H9 (cell line): ENCODE measurements around the gene KMT2B. TPM values are rescaled to one million over a fixed set of nuclear protein-coding genes. Genes with fewer than 3 reads are reported as not detected.
"Not testable (repeated sequence)": the region's sequence is repeated elsewhere in the genome, so short reads cannot be mapped to it uniquely, and the experiment has no call there.

Source experiments
- DNase-seq: peaks from one replicate; pipeline ENCODE4 v3.0.0-alpha.2; 2017
- H2AFZ ChIP-seq: one replicate; pipeline ENCODE4 v1.6.1; 2013; ENCODE audit warnings: mild to moderate bottlenecking, low read length, control low read depth, moderate library complexity
- H2AK5ac ChIP-seq: 2 replicates; pipeline ENCODE4 v1.6.1; 2013; ENCODE audit warnings: low read length, control low read depth, mixed read lengths; ENCODE audit not compliant: insufficient read length
- H2BK120ac ChIP-seq: one replicate; pipeline ENCODE4 v1.6.1; 2013; ENCODE audit warnings: low read depth, mild to moderate bottlenecking, low read length, control low read depth, inconsistent platforms; ENCODE audit not compliant: poor library complexity, severe bottlenecking
- H2BK12ac ChIP-seq: 2 replicates; pipeline ENCODE4 v1.6.1; 2013; ENCODE audit warnings: low read length, control low read depth, mixed read lengths, low read depth; ENCODE audit not compliant: insufficient read length
- H2BK15ac ChIP-seq: 2 replicates; pipeline ENCODE4 v1.6.1; 2013; ENCODE audit warnings: low read depth, low read length, control low read depth
- H2BK20ac ChIP-seq: one replicate; pipeline ENCODE4 v1.6.1; 2013; ENCODE audit warnings: low read depth, mild to moderate bottlenecking, low read length, control low read depth, inconsistent platforms; ENCODE audit not compliant: poor library complexity, severe bottlenecking
- H2BK5ac ChIP-seq: 2 replicates; pipeline ENCODE4 v1.6.1; 2013; ENCODE audit warnings: low read length, control low read depth, mixed read lengths; ENCODE audit not compliant: insufficient read length
- H3K14ac ChIP-seq: 2 replicates; pipeline ENCODE4 v1.6.1; 2013; ENCODE audit warnings: low read length, control low read depth; ENCODE audit not compliant: insufficient read depth
- H3K18ac ChIP-seq: 2 replicates; pipeline ENCODE4 v1.6.1; 2013; ENCODE audit warnings: low read depth, mild to moderate bottlenecking, mixed read lengths, low read length, control low read depth; ENCODE audit not compliant: insufficient read length
- H3K23ac ChIP-seq: 2 replicates; pipeline ENCODE4 v1.6.1; 2013; ENCODE audit warnings: low read length, control low read depth, mixed read lengths, low read depth; ENCODE audit not compliant: insufficient read length
- H3K23me2 ChIP-seq: 2 replicates; pipeline ENCODE4 v1.6.1; 2013; ENCODE audit warnings: low read depth, mild to moderate bottlenecking, mixed read lengths, low read length, control low read depth; ENCODE audit not compliant: insufficient read length, poor library complexity, severe bottlenecking
- H3K27ac ChIP-seq: 2 replicates; pipeline ENCODE4 v1.5.1; 2013; ENCODE audit warnings: low read length, control low read depth, mixed read lengths, low read depth; ENCODE audit not compliant: insufficient read length
- H3K27me3 ChIP-seq: 2 replicates; pipeline ENCODE4 v1.6.1; 2013; ENCODE audit warnings: low read length, control low read depth, inconsistent platforms; ENCODE audit not compliant: insufficient read depth
- H3K4ac ChIP-seq: 2 replicates; pipeline ENCODE4 v1.6.1; 2013; ENCODE audit warnings: low read depth, mild to moderate bottlenecking, control low read depth, inconsistent platforms, low read length, moderate library complexity
- H3K4me1 ChIP-seq: 2 replicates; pipeline ENCODE4 v1.6.1; 2013; ENCODE audit warnings: low read length, control low read depth, inconsistent platforms; ENCODE audit not compliant: insufficient read depth
- H3K4me2 ChIP-seq: 2 replicates; pipeline ENCODE4 v1.6.1; 2013; ENCODE audit warnings: low read length, control low read depth, mixed read lengths; ENCODE audit not compliant: insufficient read length, insufficient read depth
- H3K56ac ChIP-seq: 2 replicates; pipeline ENCODE4 v1.6.1; 2013; ENCODE audit warnings: low read depth, mild to moderate bottlenecking, mixed read lengths, low read length, control low read depth; ENCODE audit not compliant: insufficient read length
- H3K79me1 ChIP-seq: 2 replicates; pipeline ENCODE4 v1.6.1; 2013; ENCODE audit warnings: low read depth, mild to moderate bottlenecking, moderate library complexity, low read length, control low read depth, inconsistent platforms; ENCODE audit not compliant: insufficient read depth, poor library complexity, severe bottlenecking
- H3K79me2 ChIP-seq: 2 replicates; pipeline ENCODE4 v1.6.1; 2013; ENCODE audit warnings: low read length, control low read depth, inconsistent platforms; ENCODE audit not compliant: insufficient read depth
- H3K9ac ChIP-seq: 2 replicates; pipeline ENCODE4 v1.6.1; 2013; ENCODE audit warnings: low read length, control low read depth, mixed read lengths; ENCODE audit not compliant: insufficient read length; ENCODE audit errors: extremely low read depth
- H3K9me3 ChIP-seq: one replicate; pipeline ENCODE4 v1.6.1; 2013; ENCODE audit warnings: low read depth, low read length, inconsistent platforms; ENCODE audit not compliant: control insufficient read depth
- H3T11ph ChIP-seq: one replicate; pipeline ENCODE4 v1.6.1; 2013; ENCODE audit warnings: mild to moderate bottlenecking, low read length, control low read depth, inconsistent platforms
- H4K20me1 ChIP-seq: one replicate; pipeline ENCODE4 v1.6.1; 2013; ENCODE audit not compliant: control insufficient read depth, insufficient read length, insufficient read depth
- H4K5ac ChIP-seq: 2 replicates; pipeline ENCODE4 v1.6.1; 2013; ENCODE audit warnings: low read depth, mild to moderate bottlenecking, mixed read lengths, low read length, control low read depth; ENCODE audit not compliant: insufficient read length
- H4K8ac ChIP-seq: replicated peaks from 2 replicates; pipeline ENCODE4 v1.6.1; 2013; ENCODE audit warnings: low read length, control low read depth, mixed read lengths, low read depth; ENCODE audit not compliant: insufficient read length
- H4K91ac ChIP-seq: 2 replicates; pipeline ENCODE4 v1.6.1; 2013; ENCODE audit warnings: low read depth, mild to moderate bottlenecking, moderate library complexity, mixed read lengths, low read length, control low read depth; ENCODE audit not compliant: insufficient read length
- H3K27ac Mint-ChIP-seq, 3 experiments: 2 replicates in 2 of 3; 3 replicates in 1 of 3; pipeline ENCODE4 v1.8.0; 2020 to 2021; ENCODE audit warnings: mixed read lengths in 3 of 3, mild to moderate bottlenecking in 1 of 3, moderate library complexity in 1 of 3
- H3K27me3 Mint-ChIP-seq: 2 replicates; pipeline ENCODE4 v1.8.0; 2021; ENCODE audit warnings: low read depth, mild to moderate bottlenecking, moderate library complexity, mixed read lengths
- H3K36me3 Mint-ChIP-seq, 3 experiments: 2 replicates in 2 of 3; 3 replicates in 1 of 3; pipeline ENCODE4 v1.8.0; 2020 to 2021; ENCODE audit warnings: low read depth in 3 of 3, mixed read lengths in 3 of 3; ENCODE audit not compliant: insufficient read depth in 1 of 3
- H3K4me1 Mint-ChIP-seq, 2 experiments: 2 replicates each; pipeline ENCODE4 v1.8.0; 2020; ENCODE audit warnings: mixed read lengths in 2 of 2
- H3K4me3 Mint-ChIP-seq, 2 experiments: 2 replicates in 1 of 2; 3 replicates in 1 of 2; pipeline ENCODE4 v1.8.0; 2020 to 2021; ENCODE audit warnings: mild to moderate bottlenecking in 2 of 2, mixed read lengths in 2 of 2, moderate library complexity in 1 of 2
- H3K9me3 Mint-ChIP-seq, 2 experiments: 2 replicates in 1 of 2; 3 replicates in 1 of 2; pipeline ENCODE4 v1.8.0; 2020; ENCODE audit warnings: mild to moderate bottlenecking in 2 of 2, mixed read lengths in 2 of 2, moderate library complexity in 1 of 2
- WGBS: extraction: QIAGEN DNeasy Blood & Tissue Kit; methylation state at CpG from one replicate; pipeline ENCODE4 v1.1.7; 2013; ENCODE audit warnings: missing lambda C conversion rate, low lambda C conversion rate, mixed read lengths; ENCODE audit not compliant: insufficient read length; ENCODE audit errors: extremely low coverage; 5-methylcytosine and 5-hydroxymethylcytosine counted together
- total RNA-seq: library from RNA; stranded (reverse); gene quantifications from 2 replicates; pipeline ENCODE4 v1.2.1, GENCODE V29; 2021
- TF ChIP-seq, protein P1 (sequence below): fragments of 200-600 bp; sonication (generic); conservative IDR thresholded peaks from 3 replicates; pipeline ENCODE4 v1.8.0; 2021; ENCODE audit warnings: antibody characterized with exemption, mild to moderate bottlenecking

Gene KMT2B
- total RNA-seq, 1 experiment from 2014 or later: 47.7 TPM

DNA sequence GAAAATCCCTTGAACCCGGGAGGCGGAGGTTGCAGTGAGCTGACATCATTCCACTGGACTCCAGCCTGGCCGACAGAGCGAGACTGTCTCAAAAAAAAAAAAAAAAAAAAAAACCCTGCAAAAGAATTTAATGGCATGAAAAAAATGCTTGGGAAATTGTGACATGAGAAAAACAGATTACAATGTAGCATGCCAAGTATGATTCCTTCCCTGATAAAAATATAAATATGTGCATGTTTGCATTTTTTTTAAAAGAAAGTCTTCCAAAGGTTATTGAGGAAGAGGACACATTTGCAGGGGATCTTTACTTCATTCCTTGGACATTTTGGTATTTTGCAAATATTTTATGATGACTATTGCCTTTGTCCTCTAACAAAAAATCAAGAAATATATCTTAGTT is 28.0 kb upstream of the KMT2B start:
- TF ChIP-seq, protein P1, sequence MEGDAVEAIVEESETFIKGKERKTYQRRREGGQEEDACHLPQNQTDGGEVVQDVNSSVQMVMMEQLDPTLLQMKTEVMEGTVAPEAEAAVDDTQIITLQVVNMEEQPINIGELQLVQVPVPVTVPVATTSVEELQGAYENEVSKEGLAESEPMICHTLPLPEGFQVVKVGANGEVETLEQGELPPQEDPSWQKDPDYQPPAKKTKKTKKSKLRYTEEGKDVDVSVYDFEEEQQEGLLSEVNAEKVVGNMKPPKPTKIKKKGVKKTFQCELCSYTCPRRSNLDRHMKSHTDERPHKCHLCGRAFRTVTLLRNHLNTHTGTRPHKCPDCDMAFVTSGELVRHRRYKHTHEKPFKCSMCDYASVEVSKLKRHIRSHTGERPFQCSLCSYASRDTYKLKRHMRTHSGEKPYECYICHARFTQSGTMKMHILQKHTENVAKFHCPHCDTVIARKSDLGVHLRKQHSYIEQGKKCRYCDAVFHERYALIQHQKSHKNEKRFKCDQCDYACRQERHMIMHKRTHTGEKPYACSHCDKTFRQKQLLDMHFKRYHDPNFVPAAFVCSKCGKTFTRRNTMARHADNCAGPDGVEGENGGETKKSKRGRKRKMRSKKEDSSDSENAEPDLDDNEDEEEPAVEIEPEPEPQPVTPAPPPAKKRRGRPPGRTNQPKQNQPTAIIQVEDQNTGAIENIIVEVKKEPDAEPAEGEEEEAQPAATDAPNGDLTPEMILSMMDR: no peak
- H3K79me2 ChIP-seq: no peaks in the 10 kb centered on the region
- no peak overlapping the region for H3K4ac ChIP-seq
- Mint-ChIP-seq H3K27me3 (no peaks in the 10 kb centered on the region), H3K9me3 (no peaks in the 10 kb centered on the region; a peak in 2 of 5 replicates), H3K4me3 (no peak overlapping the region), H3K4me1 (peaks cover 3 to 8% of the 10 kb centered on the region in 2 experiments; a peak in 1 of 4 replicates), H3K27ac (no peak overlapping the region), H3K36me3 (no peaks in the 10 kb centered on the region)
- no peak overlapping the region for H3K4me2 ChIP-seq
- no peak overlapping the region for H3K14ac ChIP-seq
- no peaks in the 10 kb centered on the region for H3K23me2 ChIP-seq
- no peak overlapping the region for H2BK15ac ChIP-seq
- DNase-seq: no peak
- no peak overlapping the region for H3K18ac ChIP-seq
- no peak overlapping the region for H2AK5ac ChIP-seq
- no peak overlapping the region for H2BK120ac ChIP-seq
- no peaks in the 10 kb centered on the region for H3K79me1 ChIP-seq
- no peaks in the 10 kb centered on the region for H3K9me3 ChIP-seq
- no peak overlapping the region for H3K27ac ChIP-seq
- no peak overlapping the region for H2BK5ac ChIP-seq
- no peak overlapping the region for H3K23ac ChIP-seq
- no peak overlapping the region for H3T11ph ChIP-seq
- no peak overlapping the region for H4K8ac ChIP-seq
- no peak overlapping the region for H4K91ac ChIP-seq
- no peaks in the 10 kb centered on the region for H3K27me3 ChIP-seq
- no peak overlapping the region for H2BK20ac ChIP-seq
- H4K20me1 ChIP-seq: no peaks in the 10 kb centered on the region
- H3K4me1 ChIP-seq: no peaks in the 10 kb centered on the region
- H3K9ac ChIP-seq: no peak overlapping the region
- H3K56ac ChIP-seq: no peak overlapping the region
- WGBS: no CpG with 5 or more reads among the region's 4 CpGs
- no peak overlapping the region for H4K5ac ChIP-seq
- no peak overlapping the region for H2BK12ac ChIP-seq
- no peak overlapping the region for H2AFZ ChIP-seq

- not testable (repeated sequence) for H4K8ac ChIP-seq, H3K36me3 Mint-ChIP-seq, H3K27ac Mint-ChIP-seq, H3K4me1 Mint-ChIP-seq, H3K79me2 ChIP-seq, H3K23ac ChIP-seq, H3K79me1 ChIP-seq, H2BK5ac ChIP-seq, H3K9me3 ChIP-seq, H3K14ac ChIP-seq, H4K20me1 ChIP-seq, H2BK15ac ChIP-seq, H4K91ac ChIP-seq, H2BK120ac ChIP-seq, H3K56ac ChIP-seq, H3K18ac ChIP-seq, DNase-seq, H2BK12ac ChIP-seq, H3K23me2 ChIP-seq, H3K27me3 Mint-ChIP-seq, H2AK5ac ChIP-seq, H3K9me3 Mint-ChIP-seq, H3K27ac ChIP-seq, H3K9ac ChIP-seq, H3T11ph ChIP-seq, H4K5ac ChIP-seq, H3K4me2 ChIP-seq, H2AFZ ChIP-seq, H3K27me3 ChIP-seq, H3K4me3 Mint-ChIP-seq, H3K4me1 ChIP-seq, H3K4ac ChIP-seq, H2BK20ac ChIP-seq
- no CpG with 5 or more reads among the region's 37 CpGs for WGBS
These were observed 26.7 kb upstream of the KMT2B start for GRCh38 chr19:35691106-35691505.
